ENCODE measurements around the gene FHAD1.

DNA sequence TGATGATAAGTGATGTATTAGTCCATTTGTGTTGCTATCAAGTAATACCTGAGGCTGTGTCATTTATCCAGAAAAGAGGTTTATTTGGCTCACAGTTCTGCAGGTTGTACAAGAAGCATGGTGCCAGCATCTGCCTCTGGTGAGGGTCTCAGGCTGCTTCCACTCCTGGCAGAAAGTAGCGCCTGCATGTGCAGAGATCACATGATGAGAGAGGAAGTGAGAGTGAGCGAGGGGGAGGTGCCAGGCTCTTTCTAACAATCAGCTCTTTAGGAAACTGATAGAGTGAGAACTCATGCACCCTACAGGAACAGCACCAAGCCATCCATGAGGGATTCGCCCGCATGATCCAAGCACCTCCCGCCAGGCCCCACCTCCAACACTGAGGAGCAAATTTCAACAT is 2.2 kb upstream of the FHAD1 start:
- TF ChIP-seq, protein P1, sequence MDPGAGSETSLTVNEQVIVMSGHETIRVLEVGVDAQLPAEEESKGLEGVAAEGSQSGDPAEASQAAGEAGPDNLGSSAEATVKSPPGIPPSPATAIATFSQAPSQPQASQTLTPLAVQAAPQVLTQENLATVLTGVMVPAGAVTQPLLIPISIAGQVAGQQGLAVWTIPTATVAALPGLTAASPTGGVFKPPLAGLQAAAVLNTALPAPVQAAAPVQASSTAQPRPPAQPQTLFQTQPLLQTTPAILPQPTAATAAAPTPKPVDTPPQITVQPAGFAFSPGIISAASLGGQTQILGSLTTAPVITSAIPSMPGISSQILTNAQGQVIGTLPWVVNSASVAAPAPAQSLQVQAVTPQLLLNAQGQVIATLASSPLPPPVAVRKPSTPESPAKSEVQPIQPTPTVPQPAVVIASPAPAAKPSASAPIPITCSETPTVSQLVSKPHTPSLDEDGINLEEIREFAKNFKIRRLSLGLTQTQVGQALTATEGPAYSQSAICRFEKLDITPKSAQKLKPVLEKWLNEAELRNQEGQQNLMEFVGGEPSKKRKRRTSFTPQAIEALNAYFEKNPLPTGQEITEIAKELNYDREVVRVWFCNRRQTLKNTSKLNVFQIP (CRISPR knock-in tag; IDR thresholded peaks at IDR 0.05; ENCODE audit: borderline replicate concordance, low read depth) = no peak
- no peak for TF ChIP-seq ZFP30 (CRISPR knock-in tag; IDR thresholded peaks at IDR 0.05)

All from SK-N-SH treated with all-trans-retinoic acid at 6 μM for 48 hours (cell line).